ENCODE data around the gene GLCE.
A peak's percentile ranks its signal among the peaks of the same experiment; 100 is the strongest.

GLCE gene

DNA sequence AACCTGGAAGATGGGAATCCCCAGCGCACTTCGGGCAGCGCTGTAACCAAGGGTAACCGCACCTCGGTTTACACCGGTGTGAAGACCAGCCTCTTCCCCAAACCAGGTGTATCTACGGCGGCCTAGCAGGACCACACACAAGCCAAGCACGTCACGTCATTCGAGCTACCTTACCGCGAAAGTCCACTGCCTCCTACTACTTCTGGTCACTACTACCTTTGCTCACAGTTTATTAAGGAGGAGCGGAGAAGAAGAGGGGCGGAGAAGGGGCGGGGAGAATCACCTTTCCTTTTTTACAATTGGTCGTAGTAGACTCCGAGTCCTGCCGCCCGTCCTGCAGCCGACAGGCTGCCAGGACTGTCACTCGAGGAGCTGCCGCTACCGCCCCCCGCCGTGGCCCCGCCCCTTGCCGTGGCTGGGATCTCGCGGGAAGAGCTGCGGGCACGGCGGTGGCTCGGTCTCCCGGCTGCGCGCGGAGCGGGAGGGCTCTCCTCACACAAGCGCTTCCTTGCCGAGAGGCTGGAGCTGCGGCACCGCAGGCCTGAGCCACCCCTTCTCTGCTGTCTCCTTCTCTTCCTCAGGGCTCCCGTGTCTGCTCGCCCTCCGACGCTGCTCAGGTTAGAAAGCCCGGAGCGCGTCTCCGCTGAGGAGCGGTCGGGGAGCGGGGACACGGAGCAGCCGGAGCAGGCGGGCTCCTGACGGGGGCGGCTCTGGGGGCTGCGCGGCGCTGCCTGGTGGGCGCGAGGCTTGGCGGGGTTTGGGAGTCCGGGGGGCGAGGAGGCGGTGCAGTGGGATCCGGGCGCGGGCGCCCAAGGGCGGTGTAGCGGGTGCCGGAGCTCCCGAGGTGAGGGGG lies at the start of gene GLCE:
Gene GLCE, plus strand, starts transcription at position 495 of the 853 bp plus-strand sequence. CDS start 95,172 bp downstream, outside the sequence.
- peak within 1 kb of the TSS; percentile 85 to 95 (median 90) for H3K9ac ChIP-seq
- H3K4me1 ChIP-seq = peaks cover 6 to 15% (median 9%) of the 10 kb centered on the region in 10 experiments; a peak in 14 of 20 replicates
- H3K27ac ChIP-seq = peak within 1 kb of the TSS; percentile 77 to 87 (median 80)
- peaks cover 0 to 32% (median 14%) of the 10 kb centered on the region in 11 experiments; a peak in 12 of 22 replicates for H4K20me1 ChIP-seq
- no peaks in the 10 kb centered on the region for H3K36me3 ChIP-seq
- peak within 1 kb of the TSS; percentile 84 to 97 (median 90) for H3K4me3 ChIP-seq
- H3K4me2 ChIP-seq = peak within 1 kb of the TSS; percentile 73 to 98 (median 94)
- H3K9me3 ChIP-seq (replicated peaks in 1 of 11) = no peaks in the 10 kb centered on the region
- no peak for TF ChIP-seq Cebpa-rat (IDR thresholded peaks at IDR 0.05)
- no peaks in the 10 kb centered on the region; a peak in 6 of 22 replicates for H3K27me3 ChIP-seq

DNA sequence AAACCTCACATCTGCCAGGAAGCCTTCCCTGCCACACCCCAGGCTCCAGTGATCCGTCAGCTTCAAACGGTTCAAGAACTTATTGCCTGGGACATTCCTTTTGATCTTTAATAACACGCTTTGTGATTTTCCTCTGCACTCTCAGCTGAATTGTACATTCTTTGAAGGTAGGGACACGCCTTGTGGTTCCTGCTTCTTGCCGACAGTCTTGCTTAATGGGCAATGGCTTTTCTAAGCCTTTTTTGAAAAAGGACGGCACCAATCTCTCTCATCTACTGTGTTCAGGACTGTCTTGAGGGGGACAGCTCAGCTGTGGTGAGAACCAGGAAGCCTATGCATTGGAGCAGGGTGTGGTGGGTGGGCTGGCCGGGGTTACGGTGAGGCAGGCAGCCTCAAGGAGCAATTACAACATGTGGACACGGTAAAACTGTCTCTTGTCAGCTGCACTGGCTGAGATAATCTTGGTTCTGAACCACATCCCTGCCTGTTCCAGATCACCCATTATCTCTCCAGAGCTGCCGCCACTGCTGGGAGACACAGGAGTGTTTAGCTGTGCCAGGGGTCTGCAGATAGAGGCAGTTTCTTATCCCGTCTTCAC lies 46.0 kb upstream of the GLCE start:
- no peaks in the 10 kb centered on the region for H3K9me3 ChIP-seq (replicated peaks in 1 of 11)
- no peaks in the 10 kb centered on the region for H3K36me3 ChIP-seq
- no peak for TF ChIP-seq Cebpa-rat (IDR thresholded peaks at IDR 0.05)
- no peak overlapping the region for H3K4me3 ChIP-seq
- peak overlapping the region in 9 of 11 experiments; percentile 18 to 62 (median 52); a peak in 17 of 22 replicates for H3K4me2 ChIP-seq
- no peak overlapping the region for H3K9ac ChIP-seq
- H3K4me1 ChIP-seq = peaks cover 0 to 15% (median 12%) of the 10 kb centered on the region in 10 experiments; a peak in 15 of 20 replicates
- peaks cover 0 to 12% (median 0%) of the 10 kb centered on the region in 11 experiments; a peak in 4 of 22 replicates for H3K27me3 ChIP-seq
- no peak overlapping the region for H3K27ac ChIP-seq
- no peaks in the 10 kb centered on the region; a peak in 1 of 22 replicates for H4K20me1 ChIP-seq

DNA sequence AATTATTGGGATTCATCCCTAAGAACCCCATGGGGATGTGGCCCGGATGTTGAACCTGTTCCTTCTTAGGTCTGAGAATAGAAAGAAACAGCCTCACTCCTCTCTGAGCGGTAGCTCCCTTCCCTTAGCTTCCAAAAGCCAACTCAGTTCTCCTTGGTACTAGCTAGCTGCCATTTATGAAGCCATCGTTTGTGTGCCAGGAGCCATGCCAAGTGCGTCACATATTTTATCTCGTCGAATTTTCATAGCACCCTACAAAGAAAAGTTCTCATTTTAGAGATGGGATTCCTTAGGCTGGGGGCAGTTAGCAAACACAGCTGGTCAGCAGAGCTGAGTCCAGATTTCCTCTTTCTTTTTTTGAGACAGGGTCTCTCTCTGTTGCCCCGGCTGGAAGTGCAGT lies 45.4 kb upstream of the GLCE start:
- Histone ChIP-seq H3K4me3 (no peak overlapping the region), H3K4me1 (peaks cover 0 to 15% (median 12%) of the 10 kb centered on the region in 10 experiments; a peak in 15 of 20 replicates), H4K20me1 (no peaks in the 10 kb centered on the region; a peak in 1 of 22 replicates), H3K9me3 (replicated peaks in 1 of 11) (no peaks in the 10 kb centered on the region), H3K36me3 (no peaks in the 10 kb centered on the region), H3K9ac (no peak overlapping the region), H3K27ac (no peak overlapping the region), H3K4me2 (peak overlapping the region in 5 of 11 experiments; percentile 37 to 62 (median 52); a peak in 6 of 22 replicates), H3K27me3 (peaks cover 0 to 12% (median 0%) of the 10 kb centered on the region in 11 experiments; a peak in 4 of 22 replicates)
- TF ChIP-seq Cebpa-rat (IDR thresholded peaks at IDR 0.05) = no peak

DNA sequence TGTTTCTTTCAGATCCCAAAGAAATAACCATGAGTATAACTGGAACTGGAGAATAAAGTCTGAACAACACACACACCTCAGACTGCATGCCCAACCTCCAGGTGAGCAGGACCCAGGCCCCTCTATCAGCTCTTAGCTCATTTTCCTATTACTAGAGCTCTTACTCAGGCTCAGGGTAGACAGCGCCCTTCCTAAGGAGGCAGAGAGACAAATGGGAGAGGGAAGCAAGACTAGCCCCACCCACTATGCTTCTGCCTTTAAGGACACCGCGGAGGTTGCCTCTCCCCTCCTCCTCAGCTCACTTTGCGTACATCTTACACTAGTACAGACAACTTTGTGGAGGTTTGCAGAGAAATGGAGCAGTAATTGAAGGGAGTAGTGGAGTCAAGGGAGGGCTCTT lies 44.0 kb upstream of the GLCE start:
- H3K27me3 ChIP-seq = peaks cover 0 to 12% (median 0%) of the 10 kb centered on the region in 11 experiments; a peak in 4 of 22 replicates
- H3K4me2 ChIP-seq = no peak overlapping the region

DNA sequence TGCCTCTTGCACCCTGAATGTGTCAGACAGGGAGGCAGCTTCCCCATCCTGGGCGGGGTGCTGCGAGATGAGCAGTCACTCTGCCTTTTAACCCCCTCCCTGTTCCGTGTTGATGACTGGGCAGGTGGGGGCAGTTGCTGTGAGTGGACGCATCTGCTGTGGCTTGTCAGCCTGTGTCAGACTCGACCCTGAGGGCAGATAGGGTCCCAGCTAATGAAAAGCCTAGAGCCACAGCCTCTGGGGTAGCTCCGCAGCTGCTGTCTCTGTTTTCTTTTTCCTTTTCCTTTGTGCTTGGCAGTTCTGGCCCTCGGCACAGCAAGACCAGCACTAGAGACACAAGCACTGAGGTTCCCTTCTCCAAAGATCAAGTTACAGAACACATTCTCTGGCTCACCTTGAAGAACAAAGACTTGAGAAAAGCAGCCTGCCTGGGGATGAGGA lies 43.0 kb upstream of the GLCE start:
- Histone ChIP-seq H3K4me2 (no peak overlapping the region), H3K9ac (no peak overlapping the region), H3K4me1 (peaks cover 0 to 15% (median 12%) of the 10 kb centered on the region in 10 experiments; a peak in 15 of 20 replicates), H3K36me3 (no peaks in the 10 kb centered on the region), H4K20me1 (no peaks in the 10 kb centered on the region; a peak in 1 of 22 replicates), H3K27me3 (peaks cover 0 to 12% (median 0%) of the 10 kb centered on the region in 11 experiments; a peak in 4 of 22 replicates), H3K4me3 (no peak overlapping the region), H3K9me3 (replicated peaks in 1 of 11) (no peaks in the 10 kb centered on the region), H3K27ac (no peak overlapping the region)
- no peak for TF ChIP-seq Cebpa-rat (IDR thresholded peaks at IDR 0.05)

More for the DNA sequence above, 44.0 kb upstream of the GLCE start:
- peaks cover 0 to 15% (median 12%) of the 10 kb centered on the region in 10 experiments; a peak in 15 of 20 replicates for H3K4me1 ChIP-seq
- no peak for TF ChIP-seq Cebpa-rat (IDR thresholded peaks at IDR 0.05)
- no peak overlapping the region for H3K9ac ChIP-seq
- H3K9me3 ChIP-seq (replicated peaks in 1 of 11) = no peaks in the 10 kb centered on the region
- no peaks in the 10 kb centered on the region; a peak in 1 of 22 replicates for H4K20me1 ChIP-seq
- H3K4me3 ChIP-seq = no peak overlapping the region
- no peaks in the 10 kb centered on the region for H3K36me3 ChIP-seq
- no peak overlapping the region for H3K27ac ChIP-seq

DNA sequence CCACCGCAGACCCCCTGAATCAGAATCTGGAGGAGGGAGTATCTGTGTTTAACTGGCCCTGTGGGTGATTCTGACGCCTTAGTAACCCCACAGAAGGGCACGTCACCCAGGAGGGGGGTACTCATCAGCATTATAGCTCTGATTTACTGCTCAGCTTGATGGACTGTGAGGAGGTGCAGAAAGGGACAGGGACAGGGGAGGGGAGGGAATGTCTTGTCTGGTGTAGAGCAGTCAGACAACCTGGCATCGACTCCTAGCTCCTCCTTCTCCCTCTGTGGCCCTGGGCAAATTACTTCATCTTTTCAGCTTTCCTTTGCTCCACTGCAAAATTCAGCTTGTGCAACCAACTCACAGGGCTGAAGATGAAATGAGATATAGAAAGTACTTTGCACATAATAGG lies 42.3 kb upstream of the GLCE start:
- H3K9ac ChIP-seq = no peak overlapping the region
- H3K4me3 ChIP-seq = no peak overlapping the region
- TF ChIP-seq Cebpa-rat (IDR thresholded peaks at IDR 0.05) = no peak
- peaks cover 0 to 15% (median 12%) of the 10 kb centered on the region in 10 experiments; a peak in 15 of 20 replicates for H3K4me1 ChIP-seq
- H4K20me1 ChIP-seq = no peaks in the 10 kb centered on the region; a peak in 1 of 22 replicates
- H3K36me3 ChIP-seq = no peaks in the 10 kb centered on the region
- H3K27ac ChIP-seq = no peak overlapping the region
- H3K4me2 ChIP-seq = no peak overlapping the region
- peaks cover 0 to 12% (median 0%) of the 10 kb centered on the region in 11 experiments; a peak in 4 of 22 replicates for H3K27me3 ChIP-seq
- H3K9me3 ChIP-seq (replicated peaks in 1 of 11) = no peaks in the 10 kb centered on the region

DNA sequence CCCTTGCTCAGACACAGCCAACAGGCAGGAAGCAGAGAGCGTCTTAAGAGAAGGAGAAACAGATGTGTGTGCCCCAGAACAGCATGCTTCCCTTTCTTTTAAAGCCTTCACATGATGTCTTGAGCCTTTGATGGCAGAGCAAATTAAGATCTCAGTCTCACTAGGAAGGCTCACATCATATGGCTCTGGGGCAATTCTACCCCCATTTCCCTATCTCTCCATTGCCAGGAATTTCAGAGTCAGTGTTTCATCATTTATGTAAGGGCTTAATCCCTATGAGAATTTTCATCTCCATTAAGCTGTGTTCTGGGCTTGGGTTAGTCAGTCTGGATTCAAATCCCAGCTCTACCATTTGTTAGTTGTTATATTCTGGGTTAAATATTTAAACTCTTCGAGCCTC lies 41.4 kb upstream of the GLCE start:
- H3K9ac ChIP-seq = no peak overlapping the region
- H3K9me3 ChIP-seq (replicated peaks in 1 of 11) = no peaks in the 10 kb centered on the region
- H3K36me3 ChIP-seq = no peaks in the 10 kb centered on the region
- H3K27ac ChIP-seq = no peak overlapping the region
- no peaks in the 10 kb centered on the region; a peak in 1 of 22 replicates for H4K20me1 ChIP-seq
- H3K4me3 ChIP-seq = no peak overlapping the region
- H3K4me2 ChIP-seq = no peak overlapping the region
- H3K27me3 ChIP-seq = peaks cover 0 to 8% (median 0%) of the 10 kb centered on the region in 11 experiments; a peak in 3 of 22 replicates
- peaks cover 0 to 11% (median 9%) of the 10 kb centered on the region in 10 experiments; a peak in 15 of 20 replicates for H3K4me1 ChIP-seq
- no peak for TF ChIP-seq Cebpa-rat (IDR thresholded peaks at IDR 0.05)

DNA sequence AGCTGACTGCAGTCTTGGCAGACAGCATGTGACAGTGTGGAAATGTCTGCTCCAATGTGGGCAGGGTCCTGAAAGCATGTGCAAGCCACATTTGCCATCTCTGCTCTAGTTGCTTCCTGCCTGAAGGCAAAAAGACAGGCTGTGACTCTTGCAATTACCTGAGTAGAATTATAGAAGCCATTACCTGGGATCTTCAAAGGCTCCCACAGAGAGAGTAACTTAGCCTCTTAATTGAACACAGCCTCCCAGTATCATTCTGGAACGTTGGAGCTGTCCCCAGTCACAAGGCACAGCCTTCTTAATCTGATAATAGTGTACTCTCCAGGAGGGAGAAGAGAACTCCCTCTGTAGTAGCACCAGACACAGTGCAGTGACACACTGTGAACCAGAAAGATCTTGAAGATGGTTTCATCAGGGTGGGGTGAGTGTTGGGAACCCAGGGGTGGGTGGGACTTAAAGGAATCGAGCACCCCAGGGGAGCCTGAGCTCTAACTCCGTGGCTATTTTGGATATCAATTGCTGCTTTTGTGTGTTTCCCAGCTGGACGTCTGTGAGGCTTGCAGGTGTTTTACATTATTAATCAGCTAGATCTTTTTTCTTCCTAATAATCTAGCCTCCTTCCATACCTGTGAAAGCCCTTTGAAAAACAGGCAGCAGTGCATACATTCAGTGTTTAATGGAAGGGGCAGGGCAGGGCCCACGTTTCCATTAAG lies 40.6 kb upstream of the GLCE start:
- no peak overlapping the region for H3K4me3 ChIP-seq
- H3K36me3 ChIP-seq = no peaks in the 10 kb centered on the region
- no peak for TF ChIP-seq Cebpa-rat (IDR thresholded peaks at IDR 0.05)
- H3K9me3 ChIP-seq (replicated peaks in 1 of 11) = no peaks in the 10 kb centered on the region
- no peak overlapping the region for H3K27ac ChIP-seq
- H3K4me1 ChIP-seq = peaks cover 0 to 2% (median under 1%) of the 10 kb centered on the region in 10 experiments; a peak in 8 of 20 replicates
- no peak overlapping the region for H3K9ac ChIP-seq
- H3K4me2 ChIP-seq = no peak overlapping the region
- no peaks in the 10 kb centered on the region; a peak in 1 of 22 replicates for H4K20me1 ChIP-seq
- no peaks in the 10 kb centered on the region for H3K27me3 ChIP-seq

All from BLaER1 treated with 17β-estradiol and CSF1 and Interleukin-3, amounts not matched to agents 10 nM and 100 nM (cell line).